T-helper 17 cell (primary cell): ENCODE data around the gene BSPRY. TPM values are rescaled to one million over a fixed set of nuclear protein-coding genes. Genes with fewer than 3 reads are reported as not detected.
"Not testable (repeated sequence)": the region's sequence is repeated elsewhere in the genome, so short reads cannot be mapped to it uniquely, and the experiment has no call there.

Experiments
- ATAC-seq: fragments of 150-1000 bp; cut with Tn5 transposase; 2 replicates; pipeline ENCODE4 v1.10.0; 2021; ENCODE audit warnings: mild to moderate bottlenecking, moderate library complexity
- DNase-seq, 3 donors: peaks; one replicate each; pipeline versions ENCODE4 v3.0.0 to v3.0.0-alpha.2; 2020 to 2021
- H3K9me3 ChIP-seq: one replicate; pipeline ENCODE4 v1.7.0; 2013; ENCODE audit warnings: low read length, mild to moderate bottlenecking; ENCODE audit not compliant: control insufficient read depth, poor library complexity, severe bottlenecking
- H3K27ac Mint-ChIP-seq: one replicate; pipeline ENCODE4 v1.8.0; 2022; ENCODE audit warnings: mild to moderate bottlenecking, moderate library complexity, mixed read lengths
- H3K27me3 Mint-ChIP-seq: one replicate; pipeline ENCODE4 v1.8.0; 2022; ENCODE audit warnings: mixed read lengths
- H3K36me3 Mint-ChIP-seq: one replicate; pipeline ENCODE4 v1.8.0; 2022; ENCODE audit warnings: low read depth, mixed read lengths
- H3K4me1 Mint-ChIP-seq: one replicate; pipeline ENCODE4 v1.8.0; 2022; ENCODE audit warnings: mild to moderate bottlenecking, mixed read lengths
- H3K4me3 Mint-ChIP-seq: one replicate; pipeline ENCODE4 v1.8.0; 2022; ENCODE audit warnings: mild to moderate bottlenecking, moderate library complexity, mixed read lengths
- total RNA-seq, 4 donors: library from RNA in 2 of 4; stranded (reverse) in 2 of 4; gene quantifications; one replicate each; pipeline ENCODE4 v1.2.3 and lab custom pipeline; 2022 to 2026

Gene BSPRY
- total RNA-seq, 2 donors from 2014 or later, result 0.32 TPM; not detected in 1

- H3K27ac Mint-ChIP-seq, result no peak overlapping the region
- peaks cover 35% of the 10 kb centered on the region for H3K27me3 Mint-ChIP-seq
- peaks cover 4% of the 10 kb centered on the region for H3K36me3 Mint-ChIP-seq
- peaks cover 10% of the 10 kb centered on the region for H3K4me1 Mint-ChIP-seq
- no peak for ATAC-seq
- peak overlapping the region; percentile 85 for H3K4me3 Mint-ChIP-seq
- no peak for DNase-seq
- H3K9me3 ChIP-seq, result no peaks in the 10 kb centered on the region
These were observed 286 bp upstream of the BSPRY start for GRCh38 chr9:113349066-113349444.

DNA sequence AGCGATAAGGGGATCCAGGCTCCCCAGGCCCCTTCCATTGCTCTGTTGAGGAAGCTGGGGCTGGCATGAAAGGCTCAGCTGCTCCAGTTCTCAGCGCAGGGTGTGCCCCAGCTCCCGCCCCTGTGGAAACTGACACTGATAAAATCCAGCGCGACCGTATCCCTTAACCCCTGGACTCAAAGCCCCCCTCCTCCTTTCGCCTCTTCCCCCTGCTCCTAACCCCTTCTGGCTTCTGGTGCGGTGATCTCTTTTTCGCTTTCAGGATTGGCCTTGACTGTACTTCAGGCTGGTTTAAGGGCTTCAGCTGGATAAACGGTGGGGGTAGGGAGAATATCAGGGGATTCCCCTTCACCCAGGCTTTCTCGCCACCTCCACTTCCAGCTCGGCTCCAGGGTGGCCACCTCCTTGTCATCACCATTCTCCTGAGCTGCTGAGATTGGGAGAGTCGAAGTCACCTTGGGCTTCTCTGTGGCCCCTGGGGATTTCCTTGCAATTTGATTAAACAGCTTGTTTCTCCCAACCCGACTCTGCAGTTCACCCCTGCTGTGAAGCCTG, 843 bp downstream of the BSPRY start:
- Mint-ChIP-seq H3K36me3 (peaks cover 4% of the 10 kb centered on the region), H3K4me1 (peaks cover 10% of the 10 kb centered on the region), H3K4me3 (peak overlapping the region; percentile 77), H3K27ac (peak overlapping the region; percentile 37), H3K27me3 (peaks cover 37% of the 10 kb centered on the region)
- ATAC-seq (peak; percentile 17), DNase-seq (no peak)
- no peaks in the 10 kb centered on the region for H3K9me3 ChIP-seq

DNA sequence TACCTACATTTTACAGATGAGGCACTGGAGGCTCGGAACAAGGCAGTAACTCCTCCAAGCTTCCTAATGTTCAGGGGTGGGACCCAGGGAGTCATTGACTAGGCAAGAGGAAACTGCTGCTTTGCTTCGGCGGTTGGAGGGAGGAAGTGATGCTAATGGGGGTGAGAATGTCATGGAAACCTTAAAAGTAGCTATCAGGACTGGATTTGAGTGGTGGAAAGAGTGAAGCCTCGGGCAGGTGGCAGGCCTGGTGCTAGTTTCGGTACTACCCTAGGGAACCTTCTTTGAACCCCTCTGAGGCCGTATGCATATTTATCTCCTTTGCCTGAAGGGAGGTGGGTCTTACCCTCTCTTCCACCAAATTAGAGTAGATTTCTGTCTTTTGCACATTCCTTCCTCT, 1.6 kb downstream of the BSPRY start:
- H3K9me3 ChIP-seq, result no peaks in the 10 kb centered on the region
- Mint-ChIP-seq H3K4me1 (peaks cover 10% of the 10 kb centered on the region), H3K4me3 (peak overlapping the region; percentile 77), H3K36me3 (peaks cover 4% of the 10 kb centered on the region), H3K27me3 (peaks cover 45% of the 10 kb centered on the region), H3K27ac (peak overlapping the region; percentile 37)
- no peak for DNase-seq
- ATAC-seq, result peak; percentile 38

DNA sequence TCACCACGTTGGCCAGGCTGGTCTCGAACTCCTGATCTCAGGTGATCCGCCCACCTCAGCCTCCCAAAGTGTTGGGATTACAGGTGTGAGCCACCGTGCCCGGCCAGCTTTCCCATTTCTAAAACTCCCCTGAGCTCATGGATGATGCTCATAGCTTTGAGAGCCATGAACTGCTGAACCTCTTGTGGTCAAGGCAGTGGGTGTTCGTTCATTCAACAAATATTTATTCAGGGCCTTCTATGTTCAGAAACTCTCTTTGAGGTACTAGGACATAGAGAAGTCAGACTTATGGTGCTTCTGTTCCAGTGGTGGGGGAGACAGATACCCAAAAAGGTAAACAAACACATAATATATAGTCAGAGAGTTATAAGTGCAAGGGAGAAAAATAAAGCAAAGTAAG, 2.7 kb downstream of the BSPRY start:
- Mint-ChIP-seq H3K4me3 (no peak overlapping the region), H3K4me1 (peaks cover 12% of the 10 kb centered on the region), H3K36me3 (peaks cover 4% of the 10 kb centered on the region), H3K27me3 (peaks cover 55% of the 10 kb centered on the region), H3K27ac (no peak overlapping the region)
- DNase-seq (no peak), ATAC-seq (no peak)
- no peaks in the 10 kb centered on the region for H3K9me3 ChIP-seq

GRCh38 chr9:113352411-113352810, 3.1 kb downstream of the BSPRY start:
- H3K27me3 Mint-ChIP-seq, result peaks cover 56% of the 10 kb centered on the region
- H3K27ac Mint-ChIP-seq, result no peak overlapping the region
- DNase-seq, result no peak
- no peaks in the 10 kb centered on the region for H3K9me3 ChIP-seq
- peaks cover 12% of the 10 kb centered on the region for H3K4me1 Mint-ChIP-seq
- ATAC-seq, result no peak
- H3K4me3 Mint-ChIP-seq, result no peak overlapping the region
- peaks cover 4% of the 10 kb centered on the region for H3K36me3 Mint-ChIP-seq

- Mint-ChIP-seq H3K4me3 (no peak overlapping the region), H3K27me3 (peaks cover 59% of the 10 kb centered on the region), H3K36me3 (peaks cover 4% of the 10 kb centered on the region), H3K4me1 (peaks cover 11% of the 10 kb centered on the region), H3K27ac (no peak overlapping the region)
- ATAC-seq (no peak), DNase-seq (no peak)
- H3K9me3 ChIP-seq, result no peaks in the 10 kb centered on the region
These were observed 5.8 kb downstream of the BSPRY start for GRCh38 chr9:113355040-113355596.

DNA sequence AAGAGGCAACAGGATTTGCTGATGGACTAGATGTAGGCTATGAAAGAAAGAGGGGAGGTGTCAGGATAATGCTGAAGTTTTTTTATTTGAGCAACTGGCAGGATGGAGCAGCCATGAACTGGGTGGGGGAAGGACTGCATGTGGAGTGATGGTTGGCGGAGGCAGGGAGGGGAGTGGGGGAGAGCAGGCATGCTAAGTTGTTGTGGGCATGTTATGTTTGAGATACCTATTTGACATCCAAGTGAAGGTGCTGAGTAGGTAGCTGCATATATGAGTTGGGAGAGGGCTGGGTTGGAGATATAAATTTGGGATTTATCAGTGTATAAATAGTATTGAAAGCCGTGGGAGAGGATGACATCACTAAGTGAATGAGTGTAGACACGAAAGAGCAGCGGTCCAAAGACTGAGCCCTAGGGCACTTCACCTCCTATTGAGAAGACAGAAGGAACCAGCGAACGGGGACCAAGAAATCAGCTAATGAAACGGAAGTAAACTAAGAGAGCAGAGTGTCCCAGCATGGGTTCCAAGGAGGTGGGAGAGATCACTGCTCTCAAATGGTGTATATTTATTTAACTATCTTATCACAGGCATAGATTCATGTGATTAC, 7.4 kb downstream of the BSPRY start:
- peaks cover 8% of the 10 kb centered on the region for H3K4me1 Mint-ChIP-seq
- no peak overlapping the region for H3K27ac Mint-ChIP-seq
- H3K4me3 Mint-ChIP-seq, result no peak overlapping the region
- peaks cover 7% of the 10 kb centered on the region for H3K36me3 Mint-ChIP-seq
- DNase-seq (no peak), ATAC-seq (no peak)
- H3K9me3 ChIP-seq, result no peaks in the 10 kb centered on the region
- H3K27me3 Mint-ChIP-seq, result peaks cover 51% of the 10 kb centered on the region

DNA sequence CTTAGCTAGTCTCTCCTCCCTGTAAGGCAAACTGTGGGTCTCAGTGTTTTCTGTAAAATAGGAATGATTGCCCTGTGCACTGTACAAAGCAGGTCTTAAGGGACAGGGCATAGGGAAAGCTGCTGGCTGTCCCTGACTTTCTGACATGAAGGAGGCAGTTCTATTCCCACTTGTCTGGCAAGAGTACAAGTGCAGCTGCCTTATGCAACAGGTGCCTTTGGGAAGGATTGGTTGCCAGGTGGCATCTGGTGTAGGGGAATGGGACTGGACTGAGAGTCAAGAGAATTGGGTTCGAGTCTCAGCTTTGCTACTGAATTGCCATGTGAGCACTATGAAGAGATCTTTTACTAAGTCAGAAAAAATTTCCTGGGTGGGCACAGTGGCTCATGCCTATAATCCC, 10.0 kb downstream of the BSPRY start:
- peaks cover 33% of the 10 kb centered on the region for H3K27me3 Mint-ChIP-seq
- H3K4me3 Mint-ChIP-seq, result no peak overlapping the region
- H3K27ac Mint-ChIP-seq, result no peak overlapping the region
- ATAC-seq, result no peak
- peaks cover 10% of the 10 kb centered on the region for H3K4me1 Mint-ChIP-seq
- peaks cover 2% of the 10 kb centered on the region for H3K36me3 Mint-ChIP-seq
- DNase-seq, result no peak
- no peaks in the 10 kb centered on the region for H3K9me3 ChIP-seq

DNA sequence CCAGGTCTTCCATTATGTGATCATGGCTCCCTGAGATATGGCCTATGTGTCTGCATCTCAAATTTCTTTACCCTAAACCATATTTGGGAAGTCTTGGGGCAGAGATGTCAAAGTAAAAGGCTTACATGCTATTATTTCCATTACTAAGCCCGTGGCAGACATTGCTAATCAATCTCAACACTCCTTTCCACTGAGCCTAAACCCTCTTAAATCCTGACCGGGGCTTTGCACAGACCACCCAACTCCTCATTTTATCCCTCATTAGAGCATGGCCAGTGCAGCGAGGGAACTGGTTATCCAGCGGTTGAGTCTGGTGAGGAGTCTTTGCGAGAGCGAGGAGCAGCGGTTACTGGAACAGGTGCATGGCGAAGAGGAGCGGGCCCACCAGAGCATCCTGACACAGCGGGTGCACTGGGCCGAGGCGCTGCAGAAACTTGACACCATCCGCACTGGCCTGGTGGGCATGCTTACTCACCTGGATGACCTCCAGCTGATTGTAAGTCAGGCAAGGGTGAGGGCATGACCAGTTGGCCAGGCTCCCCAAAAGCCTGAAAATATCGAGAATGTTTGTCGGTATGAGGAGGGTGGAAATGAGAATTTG, 11.0 kb downstream of the BSPRY start:
- ATAC-seq, result no peak
- H3K4me1 Mint-ChIP-seq, result peaks cover 10% of the 10 kb centered on the region
- no peak overlapping the region for H3K4me3 Mint-ChIP-seq
- no peak overlapping the region for H3K27ac Mint-ChIP-seq
- peaks cover 2% of the 10 kb centered on the region for H3K36me3 Mint-ChIP-seq
- peaks cover 31% of the 10 kb centered on the region for H3K27me3 Mint-ChIP-seq
- no peaks in the 10 kb centered on the region for H3K9me3 ChIP-seq
- DNase-seq, result no peak

DNA sequence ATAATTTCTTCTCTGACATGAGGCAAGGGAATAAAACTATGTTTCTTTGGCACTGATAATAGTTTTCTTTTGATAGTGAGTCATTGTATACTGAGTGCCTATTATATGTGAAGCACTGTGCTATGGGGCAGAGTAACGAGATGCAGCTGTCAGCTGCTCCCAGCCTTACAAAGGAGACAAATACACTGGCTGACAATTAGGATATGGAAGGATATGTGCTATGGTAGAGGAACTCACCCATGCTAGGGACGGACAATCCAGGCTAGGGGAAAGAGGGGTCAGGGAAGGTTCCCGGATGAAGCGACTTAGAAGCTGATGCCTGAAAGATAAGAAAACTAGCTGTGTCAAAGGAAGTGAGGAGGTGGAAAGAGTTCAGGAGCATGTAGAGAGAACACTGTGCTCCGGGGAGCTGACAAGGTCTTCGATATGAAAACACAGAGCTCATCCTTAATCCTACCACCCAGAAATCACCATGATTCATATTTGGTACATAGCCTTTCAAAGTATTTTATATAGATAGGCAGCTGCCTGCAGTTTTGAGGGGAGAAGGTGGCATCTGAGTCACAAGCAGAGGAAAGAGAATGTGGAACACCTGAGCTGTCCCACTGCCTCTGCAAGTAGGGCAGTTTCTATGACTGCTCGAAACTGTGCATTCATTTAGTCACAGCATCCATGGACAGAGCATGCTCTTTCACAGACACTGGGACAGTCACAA, 12.1 kb downstream of the BSPRY start:
- Mint-ChIP-seq H3K4me1 (peaks cover 10% of the 10 kb centered on the region), H3K27ac (peak overlapping the region; percentile 29), H3K27me3 (peaks cover 20% of the 10 kb centered on the region), H3K36me3 (peaks cover 2% of the 10 kb centered on the region), H3K4me3 (no peak overlapping the region)
- H3K9me3 ChIP-seq, result no peaks in the 10 kb centered on the region
- DNase-seq (no peak), ATAC-seq (no peak)

- H3K4me1 Mint-ChIP-seq, result peaks cover 8% of the 10 kb centered on the region
- H3K36me3 Mint-ChIP-seq, result peaks cover 2% of the 10 kb centered on the region
- ATAC-seq (no peak), DNase-seq (no peak)
- H3K27me3 Mint-ChIP-seq, result peaks cover 14% of the 10 kb centered on the region
- no peak overlapping the region for H3K27ac Mint-ChIP-seq
- H3K9me3 ChIP-seq, result no peaks in the 10 kb centered on the region
- no peak overlapping the region for H3K4me3 Mint-ChIP-seq
These were observed 14.0 kb downstream of the BSPRY start for GRCh38 chr9:113363336-113363735.

DNA sequence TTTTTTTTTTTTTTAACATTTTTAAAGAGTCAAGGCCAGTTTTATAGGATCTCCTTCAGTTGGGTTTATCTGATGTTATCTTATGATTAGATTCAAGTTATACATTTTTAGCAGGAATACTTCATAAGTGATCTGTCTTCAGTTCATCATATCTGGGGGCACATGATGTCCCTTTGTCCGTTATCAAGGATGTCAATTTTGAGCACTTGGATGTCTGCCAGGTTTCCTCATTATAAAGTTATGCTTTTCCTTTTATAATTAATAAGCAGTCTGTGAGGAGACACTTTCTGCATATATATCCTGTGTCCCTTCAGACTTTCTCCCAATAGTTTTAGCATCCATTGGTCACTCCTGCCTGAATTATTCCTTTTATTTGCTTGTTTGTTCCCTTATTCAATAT, 15.6 kb downstream of the BSPRY start:
- H3K27me3 Mint-ChIP-seq, result peaks cover 9% of the 10 kb centered on the region
- DNase-seq, result no peak
- H3K27ac Mint-ChIP-seq, result no peak overlapping the region
- peaks cover 10% of the 10 kb centered on the region for H3K4me1 Mint-ChIP-seq
- peaks cover 2% of the 10 kb centered on the region for H3K36me3 Mint-ChIP-seq
- H3K9me3 ChIP-seq, result no peaks in the 10 kb centered on the region
- ATAC-seq, result no peak
- H3K4me3 Mint-ChIP-seq, result no peak overlapping the region

DNA sequence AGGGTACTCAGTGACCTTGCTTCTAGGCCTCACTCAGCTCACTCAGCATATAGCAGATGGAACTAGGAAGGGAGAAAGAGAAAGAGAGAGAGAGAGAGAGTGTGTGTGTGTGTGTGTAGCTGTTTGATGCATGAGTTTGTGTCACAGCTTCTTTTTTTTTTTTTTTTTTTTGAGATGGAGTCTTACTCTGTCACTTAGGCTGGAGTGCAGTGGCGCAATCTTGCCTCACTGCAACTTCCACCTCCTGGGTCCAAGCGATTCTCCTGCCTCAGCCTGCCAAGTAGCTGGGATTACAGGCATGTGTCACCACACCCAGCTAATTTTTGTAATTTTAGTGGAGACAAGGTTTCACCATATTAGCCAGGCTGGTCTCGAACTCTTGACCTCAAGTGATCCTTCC, 16.3 kb downstream of the BSPRY start:
- not testable (repeated sequence) for H3K9me3 ChIP-seq, H3K36me3 Mint-ChIP-seq, H3K4me1 Mint-ChIP-seq, DNase-seq, ATAC-seq, H3K4me3 Mint-ChIP-seq, H3K27ac Mint-ChIP-seq, H3K27me3 Mint-ChIP-seq
